ENCODE results near the gene SOX5.

The SOX5 gene

GRCh38 chr12:23488130-23488529 is 461.3 kb downstream of the SOX5 start:
- no peak for TF ChIP-seq CTCF (conservative IDR thresholded peaks at IDR 0.05; ENCODE audit: control insufficient read depth, insufficient read depth, low read depth, low read length)
- no peak for DNase-seq (ENCODE audit: low read depth)
- no peak overlapping the region for H3K4me3 ChIP-seq (ENCODE audit: control insufficient read depth, low read depth, low read length)

- no peak overlapping the region for H3K4me3 ChIP-seq (ENCODE audit: control insufficient read depth, low read depth, low read length)
- no peak for DNase-seq (ENCODE audit: low read depth)
- no peak for TF ChIP-seq CTCF (conservative IDR thresholded peaks at IDR 0.05; ENCODE audit: control insufficient read depth, insufficient read depth, low read depth, low read length)
Observed at GRCh38 chr12:23484238-23484637, 465.2 kb downstream of the SOX5 start.

- no peak for TF ChIP-seq CTCF (conservative IDR thresholded peaks at IDR 0.05; ENCODE audit: control insufficient read depth, insufficient read depth, low read depth, low read length)
- no peak overlapping the region for H3K4me3 ChIP-seq (ENCODE audit: control insufficient read depth, low read depth, low read length)
- no peak for DNase-seq (ENCODE audit: low read depth)
Observed at GRCh38 chr12:23482571-23482970, 466.9 kb downstream of the SOX5 start.

Measured in fibroblast of mammary gland (primary cell).